Left lobe of liver (tissue), 2 donors: Measurements from ENCODE around the gene GTF2A1. TPM values are rescaled to one million over a fixed set of nuclear protein-coding genes. Genes with fewer than 3 reads are reported as not detected.
"Not testable (repeated sequence)": the region's sequence is repeated elsewhere in the genome, so short reads cannot be mapped to it uniquely, and the experiment has no call there.

Source experiments
- ATAC-seq: fragments of 200-7000 bp; cut with Tn5 transposase; one replicate; pipeline ENCODE4 v1.9.1; 2020; ENCODE audit warnings: mild to moderate bottlenecking, moderate library complexity
- DNase-seq: peaks from one replicate; pipeline ENCODE4 v3.0.0-alpha.2; 2020; ENCODE audit warnings: low spot score
- total RNA-seq: library from RNA; stranded (reverse); gene quantifications from one replicate; pipeline ENCODE4 v1.2.1, GENCODE V29; 2021
- donor health status: DM: no; HTN: no; CAD: no; lungs with moderate emphysema.
- donor health status: DM: no; HTN: yes; CAD: no.

GTF2A1 gene
- 11.1 TPM for total RNA-seq

DNA sequence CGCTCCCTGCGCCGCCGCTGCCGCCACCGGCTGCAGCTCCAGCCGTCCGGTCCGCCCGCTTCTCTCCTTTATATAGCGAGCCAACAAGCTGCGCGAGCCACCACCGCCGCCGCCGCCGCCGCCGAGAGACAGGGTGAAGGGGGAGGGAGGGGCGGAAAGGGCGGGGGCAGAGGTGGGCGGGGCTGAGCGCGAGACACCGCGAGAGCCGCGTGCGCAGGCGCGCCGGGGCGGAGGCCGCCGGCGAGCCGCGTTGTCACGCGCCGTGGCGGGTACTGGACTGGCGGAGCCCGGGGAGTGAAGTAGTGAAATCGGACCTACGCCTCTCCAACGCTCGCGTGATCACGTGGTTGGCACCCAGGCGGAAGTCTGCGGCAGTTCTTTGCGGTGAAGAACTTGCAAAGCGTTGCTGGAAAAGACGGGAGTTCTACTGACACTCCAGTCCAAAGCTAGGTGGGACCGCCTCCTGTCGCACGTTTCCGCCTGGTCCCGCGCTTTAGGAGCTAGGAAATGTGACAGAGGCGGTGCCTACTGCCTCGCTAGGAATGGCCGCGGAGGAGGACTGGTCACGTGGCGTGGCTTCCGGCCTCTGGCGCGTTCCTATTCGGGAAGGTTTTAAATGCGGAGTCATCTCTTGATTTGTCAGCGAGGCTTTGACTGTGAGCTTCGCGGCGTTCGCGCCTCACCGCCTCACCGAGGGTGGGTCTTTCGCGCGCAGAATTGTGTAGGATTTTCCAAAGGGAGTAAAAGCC, at the start of gene GTF2A1:
Gene GTF2A1, minus strand, starts transcription at position 130 of the 749 bp plus-strand sequence. CDS start 441 bp downstream, outside the sequence.
- peak; percentile 97 for DNase-seq
- ATAC-seq: peak; percentile 79

- no peak for DNase-seq
Measured at GRCh38 chr14:81269979-81270375, 49.2 kb upstream of the GTF2A1 start.

GRCh38 chr14:81269100-81269978, 48.6 kb upstream of the GTF2A1 start:
- ATAC-seq: peak; percentile 99

More at GRCh38 chr14:81269979-81270375, 49.2 kb upstream of the GTF2A1 start:
- no peak for ATAC-seq

DNA sequence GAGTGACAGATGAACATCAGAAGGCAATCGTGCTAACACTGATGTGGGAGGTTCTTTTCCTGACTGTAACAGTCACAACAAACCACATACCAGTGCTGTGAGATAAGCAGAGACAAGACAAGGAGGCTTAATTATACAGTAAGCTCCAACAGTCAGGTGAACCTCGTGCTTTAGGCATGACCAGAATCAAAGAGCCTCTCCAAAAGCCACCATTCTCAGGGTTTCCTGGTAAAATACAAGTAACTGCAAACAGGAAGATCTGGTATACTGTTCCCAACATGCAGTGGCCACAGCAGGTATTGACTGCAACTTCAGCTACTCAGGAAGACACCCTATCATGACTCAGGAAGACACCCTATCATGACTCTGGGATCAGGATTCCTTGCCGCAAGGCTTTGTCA, 47.3 kb upstream of the GTF2A1 start:
- ATAC-seq (no peak), DNase-seq (no peak)

More at GRCh38 chr14:81269100-81269978, 48.6 kb upstream of the GTF2A1 start:
- no peak for DNase-seq

DNA sequence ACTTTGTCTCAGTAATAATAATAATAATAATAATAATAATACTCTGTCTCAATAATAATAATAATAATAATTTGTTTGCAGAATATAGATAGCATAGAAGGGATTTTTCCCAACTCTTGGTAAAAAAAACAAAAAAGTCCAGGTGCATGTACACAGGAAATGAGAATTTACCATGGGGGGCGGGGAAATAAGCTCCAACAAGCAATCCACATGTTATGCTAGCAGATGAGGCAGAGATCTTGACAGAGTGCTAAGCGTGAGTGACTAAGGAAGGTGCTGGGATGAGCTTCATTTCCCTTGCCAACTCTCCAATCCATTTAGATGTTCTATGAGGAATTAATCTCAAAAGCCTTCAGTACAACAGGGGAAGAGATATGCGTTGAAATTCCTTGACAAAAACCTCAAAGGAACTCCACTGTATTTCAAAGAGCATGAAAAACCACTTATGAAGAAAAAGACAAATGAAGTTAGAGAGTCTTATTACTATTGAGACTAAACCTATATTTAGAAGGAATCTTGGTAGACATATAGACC, 44.9 kb upstream of the GTF2A1 start:
- DNase-seq (no peak), ATAC-seq (no peak)

GRCh38 chr14:81264671-81265070, 43.9 kb upstream of the GTF2A1 start:
- no peak for ATAC-seq
- DNase-seq: no peak

DNA sequence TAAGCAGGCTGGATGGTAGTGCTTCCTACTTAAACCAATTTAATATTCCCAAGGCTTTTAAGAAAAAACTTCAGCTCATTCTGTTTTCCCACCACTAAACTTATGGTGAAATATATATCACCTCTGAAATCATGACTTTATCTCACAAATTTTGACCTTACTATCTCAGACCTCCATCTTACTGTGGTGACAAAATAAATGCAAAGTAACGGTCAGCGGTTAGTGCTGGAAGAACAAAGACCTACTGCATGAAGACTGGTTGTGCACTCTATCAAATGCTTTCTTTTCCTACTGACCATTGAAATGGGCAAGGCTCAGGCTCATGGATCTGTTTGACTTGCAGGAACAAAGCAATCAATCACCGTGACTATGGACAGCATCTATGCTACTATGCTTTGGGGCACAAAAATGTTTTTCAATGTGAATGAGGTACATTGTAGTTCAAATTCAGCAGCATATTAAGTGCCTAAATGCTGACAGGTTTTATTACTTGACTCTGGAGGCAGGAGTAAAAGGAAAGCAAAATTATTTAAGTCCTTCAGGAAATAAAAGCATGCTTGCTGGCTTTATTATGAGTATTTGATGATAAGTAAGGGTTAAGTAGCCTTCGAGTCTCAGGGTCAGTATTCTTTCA, 43.1 kb upstream of the GTF2A1 start:
- no peak for DNase-seq
- ATAC-seq: no peak

- no peak for DNase-seq
- no peak for ATAC-seq
Measured at GRCh38 chr14:81261176-81261575, 40.4 kb upstream of the GTF2A1 start.

- ATAC-seq (no peak), DNase-seq (no peak)
Measured at GRCh38 chr14:81260732-81261131, 40.0 kb upstream of the GTF2A1 start.

- ATAC-seq (no peak), DNase-seq (no peak)
Measured at GRCh38 chr14:81256289-81256960, 35.7 kb upstream of the GTF2A1 start.

DNA sequence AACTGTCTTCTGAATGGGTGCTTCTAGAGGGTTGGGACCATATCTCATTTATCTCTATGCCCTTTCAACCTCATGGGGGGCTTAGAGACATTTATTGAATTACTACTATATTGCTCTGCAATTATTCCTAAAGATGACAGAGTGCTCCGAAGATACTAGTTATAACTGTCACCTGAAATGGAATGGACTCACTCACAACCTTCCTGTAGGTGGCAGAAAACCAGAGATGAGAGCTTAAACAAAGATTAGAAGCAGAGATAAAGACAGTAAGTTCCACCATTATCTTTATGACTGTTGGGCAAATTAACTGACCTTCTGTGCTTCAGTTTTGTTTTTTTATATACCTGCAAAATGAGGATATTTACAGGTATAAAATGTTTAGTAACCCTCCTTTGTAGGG, 31.5 kb upstream of the GTF2A1 start:
- ATAC-seq (peak; percentile 46), DNase-seq (no peak)

- ATAC-seq (no peak), DNase-seq (no peak)
Measured at GRCh38 chr14:81247271-81247766, 26.6 kb upstream of the GTF2A1 start.

DNA sequence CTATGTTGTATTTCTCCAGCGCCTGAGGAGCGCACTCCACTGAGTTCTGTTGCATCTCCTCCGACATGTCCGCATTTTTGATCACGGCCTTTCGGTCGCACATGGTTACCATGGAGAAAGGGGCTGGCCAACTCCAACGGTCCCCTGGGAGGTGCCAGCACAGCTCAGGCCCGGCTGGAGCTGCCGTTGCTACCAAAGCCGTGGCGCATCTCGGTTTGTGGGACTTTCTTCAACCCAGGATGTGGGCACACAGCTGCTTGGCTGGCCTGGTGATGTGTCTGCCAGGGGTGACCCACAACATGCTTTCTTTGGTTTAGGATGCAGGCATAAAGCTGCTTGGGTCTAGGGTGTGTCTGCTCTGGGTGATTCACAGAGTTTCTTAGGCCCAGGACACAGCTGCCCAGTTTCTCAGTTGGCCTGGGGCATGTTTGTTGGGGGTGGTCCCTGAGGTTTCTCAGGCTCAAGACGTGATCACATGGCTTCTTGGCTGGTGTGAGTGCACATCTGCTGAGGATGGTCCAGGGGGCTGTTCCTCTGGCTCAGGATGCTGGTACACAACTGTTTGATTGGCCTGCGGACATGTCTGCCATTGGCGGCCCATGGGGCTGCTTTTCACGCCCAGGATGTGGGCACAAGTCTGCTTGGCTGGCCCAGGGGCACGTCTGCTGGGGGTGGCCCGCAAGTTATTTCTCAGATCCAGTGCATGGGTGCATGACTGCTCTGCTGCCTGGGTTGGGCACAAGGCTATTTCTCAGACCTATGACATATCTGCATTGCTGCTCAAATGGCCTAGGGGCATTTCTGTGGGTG, 25.9 kb upstream of the GTF2A1 start:
- DNase-seq (no peak), ATAC-seq (no peak)

- DNase-seq (no peak), ATAC-seq (no peak)
Measured at GRCh38 chr14:81245771-81246170, 25.0 kb upstream of the GTF2A1 start.

DNA sequence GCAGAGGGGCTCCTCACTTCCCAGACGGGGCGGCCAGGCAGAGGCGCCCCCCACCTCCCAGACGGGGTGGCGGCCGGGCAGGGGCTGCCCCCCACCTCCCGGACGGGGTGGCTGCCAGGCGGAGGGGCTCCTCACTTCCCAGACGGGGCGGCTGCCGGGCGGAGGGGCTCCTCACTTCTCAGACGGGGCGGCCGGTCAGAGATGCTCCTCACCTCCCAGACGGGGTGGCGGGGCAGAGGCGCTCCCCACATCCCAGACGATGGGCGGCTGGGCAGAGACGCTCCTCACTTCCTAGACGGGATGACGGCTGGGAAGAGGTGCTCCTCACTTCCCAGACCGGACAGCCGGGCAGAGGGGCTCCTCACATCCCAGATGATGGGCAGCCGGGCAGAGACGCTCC, 23.7 kb upstream of the GTF2A1 start:
- not testable (repeated sequence) for ATAC-seq, DNase-seq

- no peak for DNase-seq
- no peak for ATAC-seq
Measured at GRCh38 chr14:81243499-81243898, 22.7 kb upstream of the GTF2A1 start.

DNA sequence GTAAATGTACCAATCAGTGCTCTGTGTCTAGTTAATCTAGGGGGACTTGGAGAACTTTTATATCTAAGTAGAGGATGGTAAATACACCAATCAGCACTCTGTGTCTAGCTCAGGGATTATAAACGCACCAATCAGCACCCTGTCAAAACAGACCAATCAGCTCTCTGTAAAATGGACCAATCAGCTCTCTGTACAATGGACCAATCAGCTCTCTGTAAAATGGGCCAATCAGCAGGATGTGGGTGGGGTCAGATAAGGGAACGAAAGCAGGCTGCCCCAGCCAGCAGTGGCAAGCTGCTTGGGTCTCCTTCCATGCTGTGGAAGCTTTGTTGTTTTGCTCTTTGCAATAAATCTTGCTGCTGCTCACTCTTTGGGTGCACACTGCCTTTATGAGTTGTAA, 16.1 kb upstream of the GTF2A1 start:
- ATAC-seq, DNase-seq: not testable (repeated sequence)

DNA sequence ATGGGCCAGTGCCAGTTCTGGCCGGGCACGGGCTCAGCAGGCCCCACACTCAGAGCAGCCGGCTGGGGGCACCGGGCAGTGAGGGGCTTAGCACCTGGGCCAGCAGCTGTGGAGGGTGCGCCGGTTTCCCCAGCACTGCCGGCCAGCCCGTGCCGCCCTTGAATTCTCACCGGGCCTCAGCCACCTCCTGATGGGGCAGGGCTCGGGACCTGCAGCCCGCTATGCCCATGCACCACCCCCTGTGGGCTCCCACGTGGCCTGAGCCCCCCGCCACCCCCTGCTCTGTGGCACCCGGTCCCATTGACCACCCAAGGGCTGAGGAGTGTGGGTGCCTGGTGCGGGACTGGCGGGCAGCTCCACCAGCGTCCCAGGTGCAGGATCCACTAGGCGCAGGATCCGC, 15.4 kb upstream of the GTF2A1 start:
- no peak for DNase-seq
- ATAC-seq: no peak

GRCh38 chr14:81235096-81235495, 14.3 kb upstream of the GTF2A1 start:
- no peak for ATAC-seq

DNA sequence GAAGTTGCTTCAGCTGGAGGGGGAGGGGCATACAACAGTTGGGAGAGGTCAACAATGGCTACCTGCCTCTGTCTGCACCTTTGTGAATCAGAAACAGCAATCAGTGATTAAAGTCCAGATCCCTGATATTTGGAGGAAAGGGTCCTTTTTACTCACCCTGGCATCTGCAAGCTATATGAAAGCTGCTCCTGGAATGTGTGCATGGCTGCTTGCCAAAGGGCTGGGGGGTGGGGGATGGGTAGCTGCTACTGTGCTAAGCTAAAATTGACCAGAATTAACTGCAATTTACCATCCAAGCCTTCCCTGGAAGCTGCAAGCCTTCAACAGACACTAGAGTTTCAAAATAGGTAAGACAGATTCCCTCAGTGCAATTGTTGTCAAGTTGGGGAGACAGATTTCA, 13.5 kb upstream of the GTF2A1 start:
- DNase-seq (no peak), ATAC-seq (no peak)

More at GRCh38 chr14:81235096-81235495, 14.3 kb upstream of the GTF2A1 start:
- no peak for DNase-seq
